EL (cell line): ENCODE results near the gene DDIT4.
A peak's percentile ranks its signal among the peaks of the same experiment; 100 is the strongest.

Experiments used
- DNase-seq: peaks from one replicate; pipeline ENCODE4 v3.0.0-alpha.2; 2016

DDIT4 gene

GRCh38 chr10:72318418-72319262, 44.9 kb downstream of the DDIT4 start:
- no peak for DNase-seq

GRCh38 chr10:72319416-72320254, 45.9 kb downstream of the DDIT4 start:
- peak; percentile 92 for DNase-seq

GRCh38 chr10:72320676-72321247, 47.0 kb downstream of the DDIT4 start:
- peak; percentile 100 for DNase-seq

- DNase-seq = no peak
Observed at GRCh38 chr10:72321248-72322029, 47.7 kb downstream of the DDIT4 start.

- DNase-seq = peak; percentile 36
Observed at GRCh38 chr10:72322030-72322279, 48.2 kb downstream of the DDIT4 start.

- DNase-seq = no peak
Observed at GRCh38 chr10:72322280-72323058, 48.7 kb downstream of the DDIT4 start.

- no peak for DNase-seq
Observed at GRCh38 chr10:72323108-72323749, 49.5 kb downstream of the DDIT4 start.

- no peak for DNase-seq
Observed at GRCh38 chr10:72323771-72324191, 50.1 kb downstream of the DDIT4 start.
